UCSD-AML1 (cell line): ENCODE measurements around the gene SERPINE2.
"Not testable (repeated sequence)": the region's sequence is repeated elsewhere in the genome, so short reads cannot be mapped to it uniquely, and the experiment has no call there.

Source experiments
- DNase-seq: peaks from one replicate; lab custom pipeline; 2025; ENCODE audit not compliant: unreplicated experiment; lab: John Stamatoyannopoulos, UW

The SERPINE2 gene

DNA sequence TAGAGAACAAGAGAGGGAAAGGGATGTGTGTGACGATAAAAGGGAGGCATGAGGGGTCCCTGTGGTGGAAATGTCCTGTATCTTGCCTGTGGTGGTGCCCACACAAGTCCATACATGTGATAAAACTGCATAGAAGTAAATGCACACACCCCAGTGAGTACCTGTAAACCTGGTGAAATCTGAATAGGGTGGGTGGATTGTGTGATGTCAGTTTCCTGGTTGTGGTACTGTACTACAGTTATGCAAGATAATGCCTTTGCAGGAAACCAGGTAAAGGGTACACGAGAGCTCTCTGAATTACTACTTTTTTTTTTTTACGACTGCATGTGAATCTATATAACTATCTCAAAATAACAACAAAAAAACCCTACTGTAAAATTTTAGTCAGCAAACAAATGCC, 22.1 kb downstream of the SERPINE2 start:
- DNase-seq, result no peak

DNA sequence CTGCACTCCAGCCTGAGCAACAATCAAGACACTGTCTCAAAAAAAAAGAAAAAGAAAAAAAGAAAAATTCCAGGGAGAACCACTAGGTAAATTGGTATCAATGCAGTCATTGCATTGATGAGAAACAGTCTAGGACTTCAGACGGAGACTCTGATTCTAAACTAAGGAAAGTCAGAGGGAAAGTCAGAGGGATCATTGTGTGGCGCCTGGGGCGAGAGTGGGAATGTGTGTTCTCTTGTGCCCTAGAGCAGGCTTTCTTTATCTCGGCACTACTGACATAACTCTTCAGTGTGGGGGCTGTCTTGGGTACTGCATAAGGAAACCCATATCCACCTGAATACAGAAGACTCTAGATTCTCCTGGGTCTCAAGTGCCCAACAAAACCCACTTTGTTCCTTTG, 24.8 kb downstream of the SERPINE2 start:
- DNase-seq, result no peak

DNA sequence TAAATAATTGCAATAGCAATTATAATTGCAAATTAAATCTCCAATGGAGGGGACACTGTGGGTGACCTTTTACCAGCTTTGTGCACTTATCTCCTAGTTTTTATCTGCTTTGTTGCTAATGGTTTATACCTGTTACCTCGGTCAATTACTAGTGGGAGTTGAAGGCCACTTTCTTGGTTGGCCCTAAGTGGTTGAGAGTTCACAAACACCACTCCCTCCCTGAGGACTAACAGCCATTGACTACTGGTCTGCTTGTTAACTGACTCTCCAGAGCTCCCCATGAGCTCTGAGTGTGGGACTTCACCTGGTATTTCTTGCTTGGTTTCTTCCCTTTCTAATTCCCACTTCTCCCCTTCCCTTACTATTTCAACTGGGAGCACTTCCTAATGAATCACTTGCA, 27.2 kb downstream of the SERPINE2 start:
- DNase-seq, result no peak

- DNase-seq, result no peak
These were observed 29.3 kb downstream of the SERPINE2 start for GRCh38 chr2:224009605-224010315.

DNA sequence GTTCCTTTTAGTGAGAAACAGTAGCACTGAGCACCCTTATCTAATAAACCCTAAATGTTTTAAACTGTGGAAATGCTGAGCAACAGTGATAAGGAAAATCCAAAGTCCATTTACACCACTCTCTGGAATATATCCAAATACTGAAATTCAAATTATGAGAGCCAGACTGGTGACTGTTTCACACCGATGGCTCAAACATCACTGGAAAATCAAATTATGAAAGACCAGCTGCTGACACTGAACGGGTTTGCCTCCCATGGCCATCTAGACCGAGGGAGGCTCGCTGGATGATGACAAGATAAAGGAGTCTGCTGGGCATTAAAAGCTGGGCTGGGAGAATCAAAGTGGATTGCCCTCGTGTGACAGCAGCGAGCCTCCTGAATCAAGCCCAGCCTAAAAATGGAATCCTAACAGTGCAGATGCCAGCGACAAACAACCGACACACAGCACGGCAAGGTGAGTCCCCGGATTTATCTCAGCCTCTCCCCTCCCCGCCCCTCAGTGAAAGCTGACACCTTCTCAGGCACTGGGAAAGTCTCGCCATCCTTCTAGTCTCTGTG, 30.3 kb downstream of the SERPINE2 start:
- no peak for DNase-seq

GRCh38 chr2:224004105-224004695, 34.9 kb downstream of the SERPINE2 start:
- no peak for DNase-seq

- DNase-seq, result not testable (repeated sequence)
These were observed 38.4 kb downstream of the SERPINE2 start for GRCh38 chr2:224000662-224001061.

GRCh38 chr2:223999862-224000261, 39.2 kb downstream of the SERPINE2 start:
- no peak for DNase-seq

DNA sequence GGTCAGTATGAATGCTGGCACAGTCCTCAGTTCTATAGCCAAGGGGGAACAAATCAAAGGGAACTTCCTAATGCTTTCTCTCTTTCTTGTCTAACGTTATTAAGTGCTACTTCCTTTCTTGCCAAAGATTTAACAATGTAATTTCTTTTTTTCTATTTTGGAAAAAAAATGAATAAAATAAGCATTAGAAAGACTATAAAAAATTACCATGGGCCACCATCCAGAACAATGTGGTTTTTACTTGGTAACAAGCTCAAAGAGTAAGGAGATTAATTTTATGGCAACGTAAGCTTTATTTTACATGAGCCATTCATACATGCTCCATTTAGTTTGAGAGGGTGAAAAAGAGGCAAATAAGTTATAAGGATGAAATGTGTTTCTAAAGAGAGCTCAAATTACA, 40.1 kb downstream of the SERPINE2 start:
- no peak for DNase-seq

- no peak for DNase-seq
These were observed 41.1 kb downstream of the SERPINE2 start for GRCh38 chr2:223997938-223998337.

DNA sequence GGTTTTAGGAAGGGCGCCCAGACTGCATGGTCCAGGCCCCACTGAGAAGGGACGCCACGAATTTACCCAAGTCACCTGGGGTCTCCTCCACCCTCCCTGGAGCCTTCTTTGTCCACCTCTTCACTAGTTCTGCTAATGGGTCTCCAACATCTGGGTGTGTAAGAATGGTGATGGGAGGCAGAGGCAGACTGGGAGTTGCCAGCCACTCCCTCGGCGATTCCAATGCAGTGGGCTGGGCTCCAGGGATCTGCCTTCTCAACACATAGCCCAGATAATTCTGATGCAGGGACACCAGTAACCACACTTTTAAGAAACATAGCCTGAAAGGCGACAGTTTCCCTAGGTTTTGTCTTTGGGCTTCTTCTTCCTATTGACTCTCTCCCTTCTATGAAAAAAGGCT, 42.7 kb downstream of the SERPINE2 start:
- no peak for DNase-seq

DNA sequence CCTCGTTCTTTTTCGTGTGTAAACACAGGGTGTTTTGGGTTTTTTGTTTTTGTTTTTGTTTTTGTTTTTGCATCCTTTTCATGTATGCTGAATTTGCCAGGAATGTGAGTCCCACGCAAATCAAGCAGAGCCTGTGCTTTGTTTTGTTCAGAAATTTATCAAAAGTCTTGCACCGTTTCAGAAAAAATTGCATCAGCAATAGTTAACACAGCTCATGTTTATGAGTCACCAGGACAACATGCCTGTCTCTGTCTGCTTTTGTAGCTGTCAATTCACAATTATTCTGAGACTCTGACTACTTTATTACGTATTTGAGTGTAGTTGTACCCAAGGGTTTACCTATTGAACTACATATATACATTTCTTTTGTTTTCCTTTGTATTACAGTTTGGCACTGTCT, 43.5 kb downstream of the SERPINE2 start:
- no peak for DNase-seq

DNA sequence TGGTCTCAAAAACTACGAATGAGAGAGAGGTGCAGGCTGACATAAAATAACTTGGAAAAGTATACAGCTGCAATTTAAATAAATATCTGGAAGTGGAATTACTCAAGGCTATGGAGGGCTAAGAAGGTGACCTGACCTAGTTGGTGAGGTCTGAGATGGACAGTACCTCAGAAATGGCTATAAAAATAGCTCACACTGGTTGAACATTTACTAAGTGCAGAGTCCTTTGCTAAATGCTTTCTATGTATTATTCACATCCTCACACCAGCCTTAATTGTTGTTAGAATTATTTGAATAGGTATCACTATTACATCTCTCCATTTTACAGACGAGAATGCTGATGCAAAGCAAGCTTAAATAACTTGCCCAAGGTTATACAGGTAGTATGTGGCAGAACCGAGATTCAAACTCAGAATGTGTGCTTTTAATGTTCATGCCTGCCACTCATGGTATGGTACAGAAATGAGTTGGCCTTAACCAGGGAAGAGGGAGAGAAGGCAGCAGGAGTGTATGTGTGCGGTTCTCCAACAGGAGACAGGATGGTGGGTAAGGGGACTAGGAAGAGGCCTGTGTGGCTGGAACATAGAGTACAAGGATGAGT, 44.4 kb downstream of the SERPINE2 start:
- DNase-seq, result no peak

GRCh38 chr2:223993634-223994232, 45.4 kb downstream of the SERPINE2 start:
- peak; percentile 19 for DNase-seq

DNA sequence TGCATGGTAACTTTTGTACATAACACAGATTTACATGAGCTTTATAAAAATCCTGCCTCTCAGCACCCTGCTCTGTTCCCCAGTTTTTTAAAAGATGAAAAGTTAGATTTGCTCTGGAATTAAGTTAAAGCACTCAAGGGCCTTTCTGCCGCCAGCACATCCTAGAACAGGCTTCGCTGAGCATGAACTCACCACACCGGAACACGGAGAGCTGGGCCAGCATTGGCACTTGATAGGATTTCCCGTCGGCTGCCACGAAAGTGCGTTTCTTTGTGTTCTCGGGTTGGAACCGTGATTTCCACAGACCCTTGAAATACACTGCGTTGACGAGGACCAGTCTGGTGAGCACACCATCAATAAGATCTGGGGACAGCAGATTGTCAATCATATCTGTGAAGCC, 47.5 kb downstream of the SERPINE2 start:
- no peak for DNase-seq

DNA sequence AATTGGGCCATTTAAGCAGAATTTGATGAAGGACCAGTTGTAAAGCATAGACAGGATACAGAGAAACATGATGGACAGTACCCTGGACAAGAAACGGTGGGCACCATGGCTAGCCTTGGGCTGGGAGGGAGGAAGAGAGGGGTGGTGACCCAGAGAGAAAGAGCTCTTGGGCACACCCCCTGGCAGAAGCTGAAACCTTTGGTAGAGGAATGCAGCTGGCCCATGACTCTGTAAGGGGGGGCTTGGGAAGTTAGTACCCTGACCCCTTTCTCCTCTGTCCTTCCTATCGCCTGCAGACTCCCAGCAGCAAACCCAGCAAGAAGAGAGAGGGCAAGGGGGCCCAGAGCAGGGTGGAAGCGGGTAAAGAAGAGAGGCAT, 49.2 kb downstream of the SERPINE2 start:
- DNase-seq, result no peak

DNA sequence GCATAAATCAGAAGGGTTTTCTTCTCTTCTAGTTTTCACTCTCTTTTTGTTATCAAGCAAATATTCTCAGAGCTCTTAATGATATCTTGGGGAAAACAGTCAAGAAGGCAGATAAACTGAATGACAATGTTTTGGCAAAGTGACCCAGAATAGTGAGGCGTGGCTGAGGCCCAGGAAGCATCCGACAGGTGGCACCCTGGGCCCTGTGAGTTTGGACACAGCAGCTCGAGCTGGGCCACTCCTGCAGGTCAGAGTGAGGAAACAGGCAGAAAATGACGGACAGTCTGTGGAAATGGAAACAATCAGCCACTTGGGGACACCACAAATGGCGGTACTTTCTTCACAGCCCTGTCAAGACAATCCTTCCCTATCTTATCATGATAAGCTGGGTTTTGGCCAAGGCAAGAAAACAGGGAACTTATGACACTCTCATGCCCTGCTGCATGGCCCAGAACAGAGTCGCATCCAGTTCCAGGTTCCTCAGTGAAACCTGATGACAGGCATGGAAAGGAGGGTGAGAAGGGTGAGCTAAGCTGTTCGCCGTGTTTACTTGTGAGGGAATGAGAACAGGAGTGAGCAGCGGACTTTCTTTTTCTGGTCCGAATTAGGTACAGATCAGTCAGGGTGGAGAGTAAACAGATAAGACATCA, 49.8 kb downstream of the SERPINE2 start:
- no peak for DNase-seq

- DNase-seq, result no peak
These were observed 57.8 kb downstream of the SERPINE2 start for GRCh38 chr2:223981241-223981640.

DNA sequence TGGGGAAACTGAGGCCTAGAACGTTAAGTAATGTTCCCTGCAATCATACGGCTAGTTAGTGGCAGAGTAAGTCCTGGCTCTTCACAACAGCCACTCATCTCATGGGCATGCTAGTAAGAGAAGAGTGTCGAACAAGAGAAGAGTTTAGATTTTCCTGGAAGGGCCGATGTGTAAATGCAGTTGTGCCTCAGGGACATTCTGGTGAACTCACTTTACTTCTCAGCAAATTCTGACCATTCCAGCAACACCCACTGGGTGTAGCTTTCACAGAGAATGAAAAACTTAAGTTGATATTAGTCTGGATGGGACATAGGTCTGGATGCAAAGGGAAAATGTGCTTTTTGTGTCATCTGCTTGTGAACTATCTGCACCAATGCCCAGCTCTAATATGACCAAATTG, 58.3 kb downstream of the SERPINE2 start:
- DNase-seq, result no peak

DNA sequence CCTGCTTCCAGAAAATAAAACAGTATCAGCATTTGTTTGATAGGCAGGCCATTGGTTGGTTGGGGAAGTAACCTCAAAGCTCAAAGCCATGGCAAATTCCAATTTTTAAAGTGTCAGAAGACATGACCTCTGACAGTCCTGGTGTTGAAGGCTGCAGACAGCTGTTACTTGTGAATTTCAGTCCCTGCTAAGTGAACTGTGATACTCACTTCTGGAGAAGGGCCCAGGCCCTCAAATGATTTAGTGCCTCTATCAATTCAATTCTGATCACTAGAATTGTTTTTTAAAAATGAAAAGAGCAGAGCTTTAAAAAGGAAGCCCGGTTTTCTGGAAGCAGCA, 58.7 kb downstream of the SERPINE2 start:
- no peak for DNase-seq

- no peak for DNase-seq
These were observed 59.2 kb downstream of the SERPINE2 start for GRCh38 chr2:223979730-223980396.
